B cell (primary cell): Measurements from ENCODE around the gene CAPS.

Experiments
- EZH2 ChIP-seq: IDR thresholded peaks from 2 replicates; pipeline ENCODE4 v1.6.1; 2012; ENCODE audit warnings: borderline replicate concordance, low read depth, mild to moderate bottlenecking, moderate library complexity, low read length; ENCODE audit not compliant: insufficient read depth, poor library complexity, severe bottlenecking
- TF ChIP-seq, protein P1 (sequence below): fragments of 200-600 bp; IDR thresholded peaks from one replicate; pipeline ENCODE4 v1.8.0; 2022; ENCODE audit warnings: antibody characterized with exemption, mild to moderate bottlenecking

DNA sequence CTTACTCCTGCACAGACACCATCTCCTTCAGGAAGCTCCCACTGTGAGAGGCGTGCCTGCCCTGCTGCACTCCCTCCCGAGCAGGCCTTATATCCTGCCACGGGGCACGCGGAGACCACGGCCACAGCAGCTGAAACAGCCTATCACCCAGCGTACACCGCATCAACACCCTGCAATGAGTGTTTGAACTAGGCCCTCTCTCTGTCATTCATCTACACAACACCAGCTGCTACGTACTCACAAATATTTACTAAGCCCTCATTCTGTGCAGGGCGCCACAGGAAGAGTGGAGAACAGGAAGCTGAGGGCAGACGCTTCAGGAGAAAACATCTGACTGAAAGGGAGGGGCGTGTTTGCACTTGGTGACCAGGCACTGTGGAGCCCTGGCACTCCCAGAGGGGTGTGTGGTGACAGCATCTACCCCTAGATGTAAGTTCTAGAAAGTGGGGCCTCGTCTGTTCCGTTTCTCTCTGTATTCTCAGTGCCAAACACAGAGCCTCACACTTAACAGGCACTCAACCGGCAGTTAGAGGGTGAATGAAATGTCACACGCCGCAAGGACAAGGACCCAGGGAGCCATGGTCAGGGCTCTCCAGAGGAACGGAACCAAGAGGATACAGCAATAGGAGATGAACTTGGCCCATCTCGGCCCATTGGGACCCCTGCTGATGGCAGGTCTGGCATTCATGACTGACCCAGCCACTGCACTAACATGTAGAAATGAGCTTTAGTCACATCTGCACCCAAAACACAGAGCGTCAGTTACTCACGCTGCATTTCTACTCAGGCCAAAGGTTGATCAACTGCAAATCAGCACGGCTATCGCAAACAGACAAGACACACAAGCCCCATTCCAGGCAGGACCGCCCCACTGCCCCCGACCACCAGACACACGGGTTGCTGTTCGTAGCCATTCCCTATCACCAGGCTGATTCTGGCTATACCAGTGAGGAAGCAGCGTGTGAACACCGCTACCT, 48.2 kb downstream of the CAPS start:
- TF ChIP-seq, protein P1, sequence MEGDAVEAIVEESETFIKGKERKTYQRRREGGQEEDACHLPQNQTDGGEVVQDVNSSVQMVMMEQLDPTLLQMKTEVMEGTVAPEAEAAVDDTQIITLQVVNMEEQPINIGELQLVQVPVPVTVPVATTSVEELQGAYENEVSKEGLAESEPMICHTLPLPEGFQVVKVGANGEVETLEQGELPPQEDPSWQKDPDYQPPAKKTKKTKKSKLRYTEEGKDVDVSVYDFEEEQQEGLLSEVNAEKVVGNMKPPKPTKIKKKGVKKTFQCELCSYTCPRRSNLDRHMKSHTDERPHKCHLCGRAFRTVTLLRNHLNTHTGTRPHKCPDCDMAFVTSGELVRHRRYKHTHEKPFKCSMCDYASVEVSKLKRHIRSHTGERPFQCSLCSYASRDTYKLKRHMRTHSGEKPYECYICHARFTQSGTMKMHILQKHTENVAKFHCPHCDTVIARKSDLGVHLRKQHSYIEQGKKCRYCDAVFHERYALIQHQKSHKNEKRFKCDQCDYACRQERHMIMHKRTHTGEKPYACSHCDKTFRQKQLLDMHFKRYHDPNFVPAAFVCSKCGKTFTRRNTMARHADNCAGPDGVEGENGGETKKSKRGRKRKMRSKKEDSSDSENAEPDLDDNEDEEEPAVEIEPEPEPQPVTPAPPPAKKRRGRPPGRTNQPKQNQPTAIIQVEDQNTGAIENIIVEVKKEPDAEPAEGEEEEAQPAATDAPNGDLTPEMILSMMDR: no peak
- no peak for TF ChIP-seq EZH2
